Caki2 (cell line): ENCODE results near the gene LDHD. TPM values are rescaled to one million over a fixed set of nuclear protein-coding genes. Genes with fewer than 3 reads are reported as not detected.
A peak's percentile ranks its signal among the peaks of the same experiment; 100 is the strongest.

Source experiments
- DNase-seq: peaks from one replicate; pipeline ENCODE4 v3.0.0-alpha.2; 2015; ENCODE audit warnings: low read depth
- in situ Hi-C: cut with HindIII; loops from 2 replicates; pipeline ENCODE4 v1.10.0; 2016; ENCODE audit warnings: low sequenced_read_pairs, low pct_unique_long_range_greater_than_20kb, mixed read lengths
- total RNA-seq: library from RNA; depleted of rRNA; stranded (reverse); fragments of >200 nt; shearing (Covaris generic); gene quantifications from 2 replicates; pipeline ENCODE4 v1.2.3, GENCODE V29; 2014; ENCODE audit warnings: low replicate concordance

LDHD gene
- total RNA-seq, 1 experiment from 2014 or later = 0.95 TPM

DNA sequence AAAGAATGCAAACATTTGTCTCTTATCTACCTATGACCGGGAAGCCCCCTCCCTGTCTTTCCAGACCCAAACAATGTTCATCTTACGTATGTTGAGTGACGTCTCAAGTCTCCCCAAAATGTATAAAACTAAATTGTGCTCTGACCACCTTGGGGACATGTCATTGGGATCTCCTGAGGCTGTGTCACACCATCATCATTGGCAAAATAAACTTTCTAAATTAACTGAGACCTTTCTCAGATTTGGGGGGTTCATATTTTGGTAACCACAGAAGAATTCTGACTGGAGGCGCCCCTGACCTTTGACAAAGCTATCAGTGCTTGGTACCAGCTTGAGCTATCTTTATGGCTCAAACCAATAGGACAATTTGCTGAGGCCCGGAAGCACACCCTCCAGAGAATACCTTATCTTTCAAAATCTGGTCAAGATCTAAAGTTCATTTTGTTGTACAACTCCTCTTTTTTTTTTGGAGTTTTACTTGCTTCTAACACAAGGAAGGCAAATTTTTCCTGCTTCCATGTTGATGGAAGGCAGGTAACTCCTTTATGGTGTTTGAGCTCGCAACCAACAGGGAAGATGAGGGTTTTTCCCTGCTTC is 2.5 kb upstream of the LDHD start:
- in situ Hi-C loops = no loop called here
- DNase-seq = no peak

DNA sequence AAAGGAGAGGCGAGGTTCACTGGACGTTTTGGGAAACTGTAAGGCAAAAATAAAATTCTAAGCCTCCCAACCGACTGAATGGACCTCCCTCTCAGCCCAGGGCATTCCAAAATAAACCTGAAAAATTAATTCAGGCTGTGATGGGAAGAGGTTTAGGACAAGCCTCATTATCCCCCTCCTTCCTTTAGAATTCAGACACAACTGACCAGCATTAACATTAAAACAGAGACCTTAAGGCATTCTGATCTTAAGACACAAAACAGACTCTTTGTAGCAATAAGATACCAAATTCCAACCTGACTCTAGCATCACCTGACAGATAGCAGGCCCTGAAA is 298 bp upstream of the LDHD start:
- in situ Hi-C loops = no loop called here

DNA sequence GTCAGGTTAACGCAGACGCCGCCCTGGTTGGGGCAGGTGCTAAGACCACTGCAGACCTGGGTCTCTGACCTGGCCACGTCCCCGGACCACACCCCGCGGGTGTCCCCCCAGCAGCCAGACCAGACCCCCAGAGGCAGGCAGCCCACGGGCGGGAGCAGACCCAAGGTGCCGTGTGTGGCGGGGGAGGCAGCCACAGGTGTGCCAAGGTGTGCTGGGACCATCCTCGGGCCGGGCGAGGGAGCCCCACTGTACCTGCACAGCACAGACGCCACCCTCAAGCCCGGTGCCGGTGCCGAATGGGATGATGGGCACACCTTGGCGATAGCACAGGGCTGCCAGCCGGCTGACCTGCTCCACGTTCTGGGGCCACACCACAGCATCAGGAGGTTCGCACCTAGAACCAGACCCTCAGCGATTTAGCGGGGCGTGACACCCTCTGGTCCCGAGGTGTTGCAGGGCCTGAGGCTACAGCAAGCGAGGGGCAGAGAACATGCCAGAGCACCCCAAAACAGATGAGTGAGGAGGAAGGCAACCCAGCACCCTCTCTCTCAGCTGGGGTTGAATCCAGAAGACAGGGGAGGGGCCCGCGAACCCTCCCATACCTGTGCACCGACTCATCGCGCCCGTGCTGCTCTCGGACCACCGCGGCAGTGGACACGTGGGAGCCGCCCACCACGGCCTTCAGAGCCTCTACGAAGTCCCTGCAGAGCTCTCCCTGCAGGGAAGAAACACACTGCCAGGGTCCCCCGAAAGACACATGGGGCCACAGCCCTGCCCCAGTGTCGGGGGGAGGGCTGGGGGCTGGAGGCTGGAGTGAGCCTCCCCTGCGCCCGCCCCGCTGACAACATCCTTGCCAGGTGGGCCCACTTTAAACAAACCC is 1.4 kb downstream of the LDHD start:
- no peak for DNase-seq
- in situ Hi-C loops = no loop called here

More for the DNA sequence above, 298 bp upstream of the LDHD start:
- no peak for DNase-seq

DNA sequence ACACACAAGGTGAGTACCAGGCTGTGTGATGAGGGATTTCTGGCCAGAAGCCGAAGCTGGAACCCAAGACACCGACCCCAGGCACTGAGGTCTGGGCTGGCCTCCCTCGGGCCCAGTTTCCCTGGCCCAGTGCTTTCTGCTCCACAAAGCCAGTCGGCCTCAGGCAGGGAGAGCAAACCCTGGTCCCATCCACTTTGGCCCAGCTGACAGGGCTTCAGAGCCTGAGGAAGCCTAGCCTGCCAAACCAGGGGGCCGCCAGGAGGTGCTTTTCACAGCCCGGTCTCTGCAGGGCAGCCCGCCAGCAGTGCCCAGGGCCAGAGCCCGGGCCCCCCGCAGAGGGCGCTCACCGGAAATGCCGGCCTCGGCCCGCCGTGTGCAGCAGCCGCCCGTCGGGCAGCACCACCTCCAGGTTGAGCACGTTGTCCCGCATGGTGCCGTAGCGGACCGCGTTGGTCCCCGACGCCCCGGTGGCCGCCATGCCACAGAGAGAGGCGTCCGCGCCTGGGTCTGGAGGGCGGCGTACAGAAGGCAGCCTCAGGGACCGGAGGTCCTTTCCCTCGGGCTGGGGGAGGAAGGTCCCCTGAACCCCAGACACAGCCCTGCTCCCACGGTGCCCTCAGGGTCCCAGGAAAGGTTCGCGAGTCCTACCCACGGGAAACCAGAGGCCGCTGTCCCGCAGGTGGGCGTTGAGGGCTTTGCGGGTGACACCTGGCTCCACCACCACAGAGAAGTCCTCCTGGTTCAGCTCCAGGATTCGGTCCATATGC is 2.2 kb downstream of the LDHD start:
- DNase-seq = no peak
- in situ Hi-C loops = no loop called here

DNA sequence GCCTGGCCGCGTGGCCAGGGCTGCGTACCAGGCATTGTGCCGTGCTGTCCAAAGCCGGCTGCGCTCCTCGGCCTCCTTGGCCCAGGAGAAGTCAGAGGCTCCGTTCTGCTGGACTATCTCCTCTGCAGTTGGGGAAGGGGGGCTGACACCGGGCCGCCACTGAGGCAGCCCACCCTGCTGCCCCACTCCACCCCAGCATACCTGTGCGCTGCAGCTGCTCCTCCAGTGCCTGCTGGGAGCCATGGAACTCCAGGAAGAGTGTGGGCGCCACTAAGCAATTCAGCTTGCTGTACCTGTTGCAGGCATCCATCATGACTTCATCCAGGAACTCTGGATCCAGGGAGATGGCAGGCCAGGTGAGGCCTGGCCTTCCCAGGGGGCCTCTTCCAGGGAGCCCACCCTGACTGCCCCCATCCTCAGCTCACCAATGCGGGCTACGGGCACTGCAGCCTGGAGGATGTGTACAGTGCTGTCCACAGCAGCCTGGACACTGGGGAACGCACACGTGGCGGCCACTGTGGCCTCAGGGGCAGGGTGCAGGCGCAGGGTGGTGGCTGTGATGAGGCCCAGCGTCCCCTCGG is 2.9 kb downstream of the LDHD start:
- in situ Hi-C loops = no loop called here
- DNase-seq = no peak

DNA sequence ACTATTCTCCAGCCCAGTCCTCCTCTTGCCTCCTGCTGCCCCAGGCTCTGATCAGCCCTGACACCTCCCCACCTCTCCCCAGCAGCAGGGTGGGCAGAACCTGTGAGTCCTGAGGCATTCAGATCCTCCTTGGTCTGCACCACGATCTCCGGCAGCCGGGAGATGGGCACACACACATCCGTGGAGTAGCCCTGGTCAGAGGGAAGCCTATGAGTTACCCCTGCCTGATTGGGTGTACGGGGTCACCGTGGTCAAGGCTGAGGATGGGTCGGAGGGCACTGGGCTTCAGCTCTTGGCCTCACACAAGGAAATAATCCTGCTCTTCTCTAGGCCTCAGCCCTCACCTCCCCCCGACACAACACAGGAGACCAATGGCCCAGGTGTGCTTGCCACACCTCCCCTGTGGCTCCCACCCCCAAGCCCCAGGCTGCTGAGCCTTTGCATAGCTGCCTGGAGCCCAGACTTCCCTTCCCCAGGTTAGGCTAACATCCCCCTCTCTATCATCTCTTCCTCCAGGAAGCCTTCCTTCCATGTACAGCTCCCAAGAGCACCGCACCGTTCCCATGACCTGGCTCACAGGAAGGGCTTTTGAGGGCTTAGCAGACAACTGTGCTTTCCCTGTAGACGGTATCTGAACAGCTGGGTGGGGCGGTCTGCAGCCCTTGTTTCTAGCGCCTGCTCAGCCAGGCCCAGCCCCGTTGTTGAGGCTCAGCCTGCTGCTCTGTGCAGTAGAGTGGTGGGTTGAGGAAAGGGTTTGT is 3.7 kb downstream of the LDHD start:
- in situ Hi-C loops = no loop called here
- no peak for DNase-seq

DNA sequence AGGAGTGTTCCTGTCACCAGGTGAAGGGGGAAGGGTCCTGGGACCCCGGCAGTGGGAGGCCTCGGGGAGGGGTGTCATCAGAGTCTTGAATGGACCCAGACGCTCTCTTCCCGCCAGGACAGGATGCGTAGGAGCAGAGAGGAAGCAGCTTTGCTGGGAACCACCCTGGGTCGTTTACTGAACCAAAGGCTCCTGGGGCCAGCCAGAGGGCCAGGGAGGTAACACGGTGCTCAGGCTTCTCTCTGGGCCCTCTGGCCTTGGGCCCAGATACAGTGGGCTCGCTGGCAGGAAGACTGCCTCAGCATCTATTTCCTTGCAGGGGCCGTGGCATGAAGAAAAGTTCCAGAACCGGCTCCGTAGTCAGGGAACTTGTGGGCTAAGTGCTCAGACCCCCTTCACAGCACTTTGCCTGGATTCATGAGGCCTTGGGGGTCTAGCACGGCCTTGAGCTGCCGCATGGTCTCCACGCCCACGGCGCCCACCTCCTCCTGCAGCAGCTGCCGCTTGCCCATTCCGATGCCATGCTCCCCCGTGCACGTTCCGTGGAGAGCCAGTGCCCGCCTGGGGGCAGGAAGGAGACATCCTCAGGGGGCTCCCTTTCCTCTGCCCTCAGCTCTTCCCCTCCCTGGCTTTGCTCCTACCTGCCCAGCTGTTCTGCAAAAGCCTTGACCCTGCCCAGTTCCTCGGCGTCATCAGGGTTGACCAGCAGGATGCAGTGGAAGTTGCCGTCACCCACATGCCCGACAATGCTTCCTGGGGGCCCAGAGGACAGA is 4.4 kb downstream of the LDHD start:
- DNase-seq = no peak
- in situ Hi-C loops = no loop called here

DNA sequence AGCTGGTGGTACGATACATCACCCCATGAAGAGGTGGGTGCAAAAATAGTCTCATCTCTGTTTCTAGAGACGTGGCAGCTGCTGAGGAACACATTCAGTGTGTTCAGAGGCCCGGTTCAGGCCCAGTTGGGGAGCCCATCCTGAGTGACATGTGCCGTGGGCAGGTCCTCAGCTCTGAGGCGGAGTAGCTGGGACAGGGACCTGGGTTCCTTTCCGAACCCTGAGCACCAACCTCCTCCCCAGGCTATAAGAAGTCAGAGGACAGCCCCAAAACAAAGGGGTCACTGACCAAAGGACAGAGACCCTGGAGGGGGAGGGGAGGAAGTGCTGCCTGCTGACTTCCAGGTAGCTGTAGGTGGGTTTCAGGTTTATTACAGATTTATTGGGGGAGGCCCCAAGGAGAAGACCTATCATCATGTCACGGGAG is 5.1 kb downstream of the LDHD start:
- in situ Hi-C loops = no loop called here
- DNase-seq = no peak

DNA sequence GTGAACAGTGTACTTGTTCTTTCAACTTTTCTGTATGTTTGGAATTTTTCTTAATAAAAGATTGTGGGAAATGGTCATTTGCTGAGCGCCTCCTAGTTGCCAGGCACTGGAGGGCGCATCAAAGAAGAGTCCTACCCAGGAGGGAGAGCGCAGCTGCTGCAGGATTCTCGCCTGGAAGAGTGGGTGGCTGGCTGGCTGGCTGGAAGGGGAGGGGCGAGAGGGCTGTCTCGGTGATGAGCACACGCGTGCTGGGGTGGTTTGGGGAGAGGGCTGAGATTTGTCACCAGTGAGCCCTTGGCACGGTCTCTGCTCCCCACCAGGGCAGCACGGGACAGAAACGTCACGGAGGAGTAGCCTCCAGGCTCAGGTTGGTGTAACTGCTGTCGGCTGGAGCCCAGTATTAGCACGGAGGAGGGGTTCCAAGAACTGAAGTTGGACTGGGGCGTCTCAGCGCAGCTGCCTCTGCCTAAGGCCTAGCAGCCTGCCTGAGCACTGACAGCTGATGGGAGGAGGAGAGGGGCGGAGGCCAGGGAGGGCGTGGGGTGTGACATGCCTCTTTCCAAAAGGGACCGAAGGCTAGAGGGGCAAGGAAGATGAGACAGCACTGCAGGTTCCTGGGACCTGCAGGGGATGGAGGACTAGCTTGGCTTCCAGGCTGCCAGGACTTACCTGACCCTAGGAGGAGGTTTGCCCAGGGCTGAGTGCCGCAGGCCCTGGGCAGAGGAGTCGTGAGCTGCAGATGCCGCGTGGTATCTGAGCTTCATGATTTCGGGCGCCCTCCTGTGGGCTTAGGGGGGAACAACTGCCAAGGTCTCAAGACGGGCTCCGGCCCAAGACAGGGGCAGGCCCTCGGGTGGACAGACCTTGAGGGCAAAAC is 5.7 kb downstream of the LDHD start:
- peak; percentile 85 for DNase-seq
- in situ Hi-C loops = no loop called here

DNA sequence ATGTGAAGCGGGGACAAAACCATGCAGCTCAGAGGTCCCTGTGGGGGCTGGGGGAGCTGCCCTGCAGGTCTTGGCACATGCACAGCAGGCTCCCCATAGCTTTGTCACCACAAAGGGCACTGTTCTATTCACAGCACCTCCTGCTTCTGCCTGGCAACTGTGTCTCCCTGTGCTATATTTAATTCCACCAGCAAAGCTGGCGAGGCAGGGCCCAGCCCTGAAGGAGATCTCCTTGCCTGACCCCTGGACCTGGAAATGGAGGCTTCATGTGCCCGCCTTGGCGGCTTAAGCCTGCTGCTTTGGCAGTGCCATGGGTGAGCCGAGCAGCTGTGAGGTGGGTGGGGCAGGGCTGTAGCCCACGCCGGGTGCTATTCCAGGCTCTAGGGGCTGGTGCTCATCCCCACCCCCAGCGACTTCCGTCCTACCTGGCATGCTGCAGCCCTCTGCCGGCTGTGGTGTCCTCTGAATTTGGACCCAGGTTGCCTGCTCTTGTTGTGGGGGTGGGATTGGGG is 6.8 kb downstream of the LDHD start:
- peak; percentile 42 for DNase-seq
- in situ Hi-C loops = no loop called here

DNA sequence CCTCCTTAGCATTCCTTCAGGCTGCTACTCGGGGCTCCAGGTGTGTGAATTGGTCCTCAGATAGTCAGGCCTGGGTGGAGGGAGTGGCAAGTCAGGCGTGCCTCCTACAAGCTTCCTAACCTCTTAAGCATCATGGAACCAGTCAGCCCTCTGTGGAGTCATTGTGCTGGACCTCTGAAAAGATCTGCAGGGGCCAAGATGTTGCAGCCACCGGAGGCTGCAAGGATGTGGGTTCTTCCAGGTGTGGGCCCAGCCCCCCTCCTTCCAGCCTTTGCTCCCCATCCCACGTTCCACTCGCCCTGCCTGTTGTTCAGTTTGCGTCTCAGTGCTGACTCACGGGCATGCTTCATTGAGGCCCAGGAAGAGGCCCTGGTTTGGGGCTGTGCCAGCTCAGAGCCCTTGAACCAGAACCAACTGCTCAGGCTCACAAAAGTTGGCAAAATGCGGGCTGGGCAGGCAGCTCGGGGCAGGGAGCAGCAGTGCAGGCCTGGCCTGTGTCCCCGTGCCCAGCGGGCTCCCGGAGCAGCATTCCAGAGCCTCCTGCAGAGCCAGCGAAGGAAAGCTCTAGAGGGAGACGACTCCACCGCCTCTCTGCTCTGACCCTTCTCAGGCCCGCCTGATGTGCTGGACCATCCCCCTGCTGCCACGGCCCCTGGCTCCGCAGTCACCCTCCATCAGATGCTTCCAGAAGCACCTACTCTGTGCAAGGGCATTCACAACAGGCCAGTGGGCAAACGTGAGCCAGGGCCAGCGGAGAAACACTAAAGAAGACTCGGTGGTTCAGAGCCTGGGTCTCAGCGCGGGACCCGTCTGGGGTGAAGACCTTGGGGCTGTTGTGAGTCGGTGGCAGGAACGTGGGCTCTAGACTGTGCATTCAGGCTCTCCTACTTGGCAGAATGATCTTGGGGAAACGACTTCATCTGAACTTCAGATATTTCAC is 7.5 kb downstream of the LDHD start:
- DNase-seq = peak; percentile 97
- in situ Hi-C loops = no loop called here

DNA sequence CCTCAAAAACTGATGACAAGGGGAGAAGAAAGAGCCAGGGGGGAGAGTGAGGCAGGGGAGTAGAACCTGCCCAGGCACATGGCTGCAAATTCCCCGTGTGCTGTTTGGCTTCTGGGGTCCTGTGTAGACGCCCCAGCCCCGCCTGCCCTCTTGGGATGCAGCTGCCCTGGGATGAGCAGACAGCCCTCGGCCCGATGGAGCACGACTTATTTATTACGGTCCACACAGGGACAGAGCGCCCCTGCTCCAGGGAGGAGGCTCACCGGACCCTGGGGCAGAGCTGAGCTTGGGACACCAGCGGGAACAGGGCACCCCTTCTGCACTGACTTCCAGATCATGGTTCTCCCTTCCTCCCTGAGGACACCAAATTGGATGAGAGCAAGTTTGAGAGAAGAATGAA is 9.1 kb downstream of the LDHD start:
- in situ Hi-C loops = no loop called here
- no peak for DNase-seq

DNA sequence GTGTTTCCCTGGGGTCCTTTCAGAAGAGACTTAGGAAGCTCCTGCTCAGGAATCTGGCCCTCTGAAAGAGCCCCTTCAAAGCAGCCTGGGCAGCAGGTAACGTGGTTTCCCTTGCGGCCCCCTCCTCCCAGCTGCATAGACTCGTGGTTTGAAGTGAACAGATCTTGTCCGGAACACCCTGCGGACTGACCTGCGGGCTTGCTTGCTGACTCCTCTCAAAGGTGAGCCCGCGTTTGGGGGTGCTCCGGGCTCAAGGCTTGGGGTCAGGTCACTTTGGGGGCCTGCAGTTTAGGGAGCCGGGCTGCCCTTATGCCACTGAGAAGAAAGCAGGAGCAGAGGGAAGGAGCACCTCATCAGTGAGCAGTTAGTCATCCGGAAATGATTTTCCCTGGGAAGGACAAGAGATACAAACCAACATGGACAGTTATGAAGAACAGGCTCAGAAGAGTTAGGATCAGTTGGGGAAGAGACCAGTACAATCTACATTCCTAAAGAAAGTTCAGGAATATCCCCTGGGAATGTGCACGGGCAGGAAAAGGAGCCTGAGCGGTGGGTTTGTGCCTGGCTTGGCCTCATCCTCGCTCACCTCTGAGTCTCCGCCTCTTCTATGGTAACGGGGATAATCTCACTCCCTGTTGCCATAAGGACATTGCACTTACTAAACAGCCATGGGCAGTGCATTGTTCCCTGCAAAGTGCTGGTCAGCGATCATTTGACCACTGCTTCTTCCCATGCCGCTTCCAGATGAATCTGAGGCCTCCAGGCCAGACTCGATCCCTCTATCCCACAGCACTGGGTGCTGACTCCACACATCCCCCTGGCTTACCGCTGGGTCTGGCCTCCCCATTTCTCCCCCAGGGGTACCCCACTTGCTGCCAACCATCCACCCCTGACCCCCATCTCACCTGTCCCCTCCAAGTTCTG is 10.0 kb downstream of the LDHD start:
- DNase-seq = no peak
- in situ Hi-C loops = no loop called here

DNA sequence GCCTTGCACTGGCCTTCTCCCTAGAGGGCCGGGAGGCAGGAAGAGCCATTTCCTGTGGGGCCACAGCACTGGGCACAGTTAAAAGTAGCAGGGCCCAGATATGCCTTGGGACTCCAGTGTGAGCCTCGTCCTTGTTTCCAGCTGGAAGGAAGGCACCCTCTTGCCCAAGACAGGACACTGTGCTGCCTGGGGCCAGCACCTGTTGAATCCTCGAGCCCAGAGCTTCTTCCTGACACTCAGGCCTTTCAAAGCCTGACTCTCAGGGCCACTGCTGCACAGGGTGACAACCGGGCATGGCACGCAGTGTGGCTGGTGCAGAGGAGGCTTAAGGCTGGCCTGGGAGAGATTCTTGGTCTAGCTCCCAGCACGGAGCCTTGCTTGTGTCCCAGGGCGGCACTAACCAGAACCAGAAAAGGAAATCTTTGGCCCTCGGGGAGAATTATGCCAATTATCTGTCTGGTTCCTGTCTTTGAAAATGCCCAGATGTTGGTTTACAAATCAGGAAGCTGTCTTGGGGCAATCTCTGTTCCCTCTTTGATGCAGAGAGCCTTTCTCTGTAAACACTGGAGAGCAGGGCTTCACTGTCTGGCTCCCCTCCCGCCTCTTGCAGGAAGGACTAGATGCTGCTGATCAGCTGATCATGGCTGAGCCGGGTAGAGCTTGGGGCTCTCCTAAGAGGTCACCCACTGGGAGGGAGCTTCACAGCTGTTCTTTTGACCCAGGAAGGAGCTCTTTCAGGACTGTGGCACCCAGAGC is 11.1 kb downstream of the LDHD start:
- in situ Hi-C loops = no loop called here

More for the DNA sequence above, 11.1 kb downstream of the LDHD start:
- no peak for DNase-seq
